Epithelial cell of proximal tubule (primary cell): Measurements from ENCODE around the gene LUZP2. TPM values are rescaled to one million over a fixed set of nuclear protein-coding genes. Genes with fewer than 3 reads are reported as not detected.

Source experiments
- DNase-seq: peaks from one replicate; pipeline ENCODE4 v3.0.0-alpha.2; 2011; ENCODE audit warnings: low read depth
- H3K4me3 ChIP-seq: 2 replicates; pipeline ENCODE4 v1.5.1; 2011; ENCODE audit warnings: low read depth, mild to moderate bottlenecking, low read length
- CTCF ChIP-seq: conservative IDR thresholded peaks from 2 replicates; pipeline ENCODE4 v1.5.1; 2012; ENCODE audit warnings: low read depth, mild to moderate bottlenecking, low read length
- total RNA-seq: library from RNA; depleted of rRNA; stranded (reverse); fragments of >200 nt; gene quantifications from 2 replicates; pipeline ENCODE4 v1.2.3, GENCODE V29; 2015

LUZP2 gene
- total RNA-seq, 1 donor from 2014 or later = 0.75 TPM

GRCh38 chr11:24925091-24925490 lies 428.2 kb downstream of the LUZP2 start:
- no peak for DNase-seq
- no peak overlapping the region for H3K4me3 ChIP-seq
- TF ChIP-seq CTCF = no peak

- no peak for DNase-seq
- no peak overlapping the region for H3K4me3 ChIP-seq
- no peak for TF ChIP-seq CTCF
Measured at GRCh38 chr11:24932110-24933000, 435.5 kb downstream of the LUZP2 start.

GRCh38 chr11:24934733-24935439 lies 438.0 kb downstream of the LUZP2 start:
- no peak for TF ChIP-seq CTCF
- DNase-seq = no peak
- no peak overlapping the region for H3K4me3 ChIP-seq

GRCh38 chr11:24944891-24945290 lies 448.0 kb downstream of the LUZP2 start:
- no peak for DNase-seq
- no peak for TF ChIP-seq CTCF
- no peak overlapping the region for H3K4me3 ChIP-seq

GRCh38 chr11:24949406-24949805 lies 452.6 kb downstream of the LUZP2 start:
- no peak for TF ChIP-seq CTCF
- H3K4me3 ChIP-seq = no peak overlapping the region
- no peak for DNase-seq

GRCh38 chr11:24963852-24964251 lies 467.0 kb downstream of the LUZP2 start:
- no peak overlapping the region for H3K4me3 ChIP-seq
- DNase-seq = no peak
- no peak for TF ChIP-seq CTCF
